Ascending aorta (tissue), 2 donors: ENCODE results near the gene VAV1. TPM values are rescaled to one million over a fixed set of nuclear protein-coding genes. Genes with fewer than 3 reads are reported as not detected.

Experiments used
- DNase-seq, 2 donors: peaks; one replicate each; pipeline ENCODE4 v3.0.0-alpha.2; 2019; ENCODE audit warnings: low spot score in 2 of 2
- H3K27ac ChIP-seq, 2 donors: fragments of 200-600 bp; sonication (generic); one replicate each; pipeline ENCODE4 v1.5.1; 2016 to 2017; ENCODE audit warnings: mild to moderate bottlenecking in 1 of 2
- H3K27me3 ChIP-seq: fragments of 200-600 bp; sonication (generic); one replicate; pipeline ENCODE4 v1.5.1; 2017
- H3K36me3 ChIP-seq, 2 donors: fragments of 200-600 bp; sonication (generic); one replicate each; pipeline ENCODE4 v1.5.1; 2016
- H3K4me1 ChIP-seq, 2 donors: fragments of 200-600 bp; sonication (generic); one replicate each; pipeline ENCODE4 v1.5.1; 2016 to 2017; ENCODE audit warnings: mild to moderate bottlenecking in 1 of 2
- H3K4me3 ChIP-seq, 2 donors: fragments of 200-600 bp; sonication (generic); one replicate each; pipeline ENCODE4 v1.5.1; 2016 to 2017; ENCODE audit warnings: mild to moderate bottlenecking in 1 of 2
- H3K9me3 ChIP-seq, 2 donors: fragments of 200-600 bp; sonication (generic); one replicate each; pipeline ENCODE4 v1.5.1; 2016
- CTCF ChIP-seq, 3 experiments: fragments of 200-600 bp in 2 of 3; fragments of 450-650 bp in 1 of 3; sonication (generic) in 2 of 3; IDR thresholded peaks; one replicate each; pipeline ENCODE4 v1.5.1; 2016 to 2019; ENCODE audit warnings: antibody characterized with exemption in 3 of 3, mild to moderate bottlenecking in 1 of 3, moderate library complexity in 1 of 3
- intact Hi-C: fragments of 100-400 bp; cut with DNase I; formaldehyde crosslinking; loops from one replicate; pipeline ENCODE4 v1.15.1; 2023
- total RNA-seq: library from RNA; depleted of rRNA; stranded (reverse); fragments of >200 nt; gene quantifications from one replicate; pipeline ENCODE4 v1.1.0, GENCODE V29; 2016

Gene VAV1
- total RNA-seq, 1 donor from 2014 or later, result 4.4 TPM

- Histone ChIP-seq H3K9me3 (no peaks in the 10 kb centered on the region), H3K4me1 (peaks cover 3 to 22% of the 10 kb centered on the region in 2 donors), H3K36me3 (peaks cover 14 to 25% of the 10 kb centered on the region in 2 donors), H3K4me3 (peak overlapping the region; percentile 72 to 87), H3K27me3 (no peaks in the 10 kb centered on the region), H3K27ac (peak overlapping the region; percentile 83 to 97)
- peak; percentile 50 to 62 (median 52) for TF ChIP-seq CTCF (IDR thresholded peaks at IDR 0.05)
- peak in 1 of 2 donors; percentile 87 for DNase-seq
- intact Hi-C loops, result loop anchor here (2.0 to 10.0 kb wide), 7 partner anchors 219 to 1112 kb away; partner anchors contain the start of genes KHSRP, PET100, SAFB and SAFB2
Measured at GRCh38 chr19:6736169-6736916, 36.2 kb upstream of the VAV1 start.

- Histone ChIP-seq H3K4me1 (peaks cover 3 to 26% of the 10 kb centered on the region in 2 donors), H3K36me3 (peaks cover 9 to 19% of the 10 kb centered on the region in 2 donors), H3K27me3 (no peaks in the 10 kb centered on the region), H3K9me3 (no peaks in the 10 kb centered on the region), H3K4me3 (peak overlapping the region; percentile 72 to 87), H3K27ac (peak overlapping the region; percentile 83 to 97)
- intact Hi-C loops, result loop anchor here (1.0 to 10.0 kb wide), 10 partner anchors 16 to 1112 kb away; partner anchors contain the start of genes ALKBH7, KHSRP, PET100 and SAFB
- TF ChIP-seq CTCF (IDR thresholded peaks at IDR 0.05), result peak in 1 of 3 experiments; percentile 12
- no peak for DNase-seq
Measured at GRCh38 chr19:6736917-6737283, 35.6 kb upstream of the VAV1 start.

- Histone ChIP-seq H3K27me3 (no peaks in the 10 kb centered on the region), H3K4me1 (peaks cover 3 to 30% of the 10 kb centered on the region in 2 donors), H3K9me3 (no peaks in the 10 kb centered on the region), H3K27ac (peak within 1 kb of the TSS; percentile 86 to 97), H3K4me3 (peak within 1 kb of the TSS; percentile 72 to 87), H3K36me3 (peaks cover 4 to 15% of the 10 kb centered on the region in 2 donors)
- intact Hi-C loops, result loop anchor here (1.0 to 10.0 kb wide), 10 partner anchors 16 to 1113 kb away; partner anchors contain the start of genes ALKBH7, KHSRP, PET100 and SAFB
- DNase-seq, result peak; percentile 99 to 100
- TF ChIP-seq CTCF (IDR thresholded peaks at IDR 0.05), result no peak
Measured at GRCh38 chr19:6737284-6737872, 35.1 kb upstream of the VAV1 start, which contains the start of gene GPR108. Gene GPR108 (minus strand): TSS chr19:6737580. CDS start chr19:6737576, 4 bp downstream.

GRCh38 chr19:6737873-6738786 is 34.4 kb upstream of the VAV1 start:
- peak overlapping the region; percentile 56 to 65 for H3K4me3 ChIP-seq
- H3K27me3 ChIP-seq, result no peaks in the 10 kb centered on the region
- H3K4me1 ChIP-seq, result peaks cover 3 to 31% of the 10 kb centered on the region in 2 donors
- intact Hi-C loops, result loop anchor here (1.0 to 10.0 kb wide), 11 partner anchors 15 to 1183 kb away; partner anchors contain the start of genes ALKBH7, KHSRP, PET100 and SAFB
- peak in 1 of 2 donors; percentile 87 for DNase-seq
- TF ChIP-seq CTCF (IDR thresholded peaks at IDR 0.05), result peak; percentile 42 to 72 (median 64)
- H3K9me3 ChIP-seq, result no peaks in the 10 kb centered on the region
- H3K36me3 ChIP-seq, result peaks cover 5 to 10% of the 10 kb centered on the region in 2 donors
- H3K27ac ChIP-seq, result peak overlapping the region; percentile 86 to 97
